Measurements from ENCODE around the gene CCDC196. TPM values are rescaled to one million over a fixed set of nuclear protein-coding genes. Genes with fewer than 3 reads are reported as not detected.

The CCDC196 gene, protein sequence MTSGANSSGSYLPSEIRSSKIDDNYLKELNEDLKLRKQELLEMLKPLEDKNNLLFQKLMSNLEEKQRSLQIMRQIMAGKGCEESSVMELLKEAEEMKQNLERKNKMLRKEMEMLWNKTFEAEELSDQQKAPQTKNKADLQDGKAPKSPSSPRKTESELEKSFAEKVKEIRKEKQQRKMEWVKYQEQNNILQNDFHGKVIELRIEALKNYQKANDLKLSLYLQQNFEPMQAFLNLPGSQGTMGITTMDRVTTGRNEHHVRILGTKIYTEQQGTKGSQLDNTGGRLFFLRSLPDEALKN
- polyA plus RNA-seq (2013): 0.12 TPM

DNA sequence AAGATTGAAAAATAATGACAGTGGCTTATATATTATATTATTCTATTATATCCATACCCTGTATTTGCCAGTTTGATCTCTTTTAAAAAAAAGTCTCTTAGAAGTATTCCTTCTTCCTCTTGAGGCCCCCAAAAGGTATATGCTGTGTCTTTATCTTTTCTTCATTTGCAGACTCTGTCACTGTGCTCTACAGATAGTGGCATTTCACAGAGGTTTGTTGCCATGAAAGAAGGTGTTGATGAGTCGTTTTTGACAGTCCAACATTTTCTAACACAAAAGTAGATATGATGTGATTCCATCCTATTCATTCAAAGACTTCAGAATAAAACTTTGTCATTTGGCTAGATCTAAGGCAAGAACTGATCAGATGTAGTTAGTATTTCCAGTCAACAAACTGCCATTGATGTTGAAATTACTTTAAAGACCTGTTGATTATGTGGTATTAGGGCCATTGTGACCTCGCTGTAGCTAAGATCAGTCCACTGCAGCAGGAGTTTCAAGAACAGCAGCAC is at the start of gene CCDC196:
TSS of gene CCDC196 (plus strand) at position 462 of the 512 bp plus-strand sequence. CDS start 132 bp downstream, outside the sequence.
- ChIA-PET POLR2A (no interaction called here), CTCF (interaction anchor here (0.9 kb wide), 1 partner anchor 15 kb away, joined by 3 read pairs; no protein-coding TSS in a partner anchor)
- 83% methylated on average over 1 of the region's 2 CpGs for WGBS (ENCODE audit: insufficient coverage)

DNA sequence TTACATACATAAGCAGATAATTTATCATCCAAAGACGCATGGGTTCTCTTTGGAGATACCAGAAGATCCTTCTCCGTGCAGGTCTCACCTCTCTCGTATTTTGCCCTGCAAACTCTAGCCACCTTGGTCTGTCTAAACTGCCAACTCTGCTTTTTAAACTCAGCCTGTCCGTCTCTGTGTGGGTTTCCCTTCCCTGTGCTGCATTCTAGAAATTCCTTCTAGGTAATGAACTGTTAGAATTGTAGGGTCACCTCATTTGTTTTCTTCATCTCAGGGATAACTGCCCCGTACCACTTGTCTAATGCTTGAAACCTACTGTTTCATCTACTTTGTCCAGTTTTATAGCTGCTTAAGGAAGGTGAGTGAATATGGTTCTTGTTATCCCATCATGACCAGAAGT is 45.4 kb upstream of the CCDC196 start:
- WGBS (ENCODE audit: insufficient coverage): 95% methylated on average over 4 of the region's 5 CpGs

More for the DNA sequence above, at the start of gene CCDC196:
- peaks cover 5 to 19% (median 17%) of the 10 kb centered on the region in 4 experiments for H3K4me1 ChIP-seq (ENCODE audit: control extremely low read depth in 1 of 4, control insufficient read depth in 4 of 4, insufficient read depth in 4 of 4, low read length in 3 of 4)
- H3K4me3 ChIP-seq (ENCODE audit: control insufficient read depth in 1 of 7, extremely low read depth in 1 of 7, insufficient read depth in 4 of 7, low read depth in 2 of 7, low read length in 6 of 7): no peak within 1 kb of the TSS
- no peak within 1 kb of the TSS for H3K27ac ChIP-seq (ENCODE audit: insufficient read depth in 1 of 2, low read depth in 1 of 2, low read length in 2 of 2, poor library complexity in 1 of 2, severe bottlenecking in 2 of 2)
- no peak for DNase-seq
- H3K36me3 ChIP-seq (ENCODE audit: control insufficient read depth in 4 of 4, insufficient read depth in 4 of 4, low read length in 3 of 4): no peaks in the 10 kb centered on the region
- H3K9me3 ChIP-seq (ENCODE audit: control extremely low read depth in 1 of 5, control insufficient read depth in 4 of 5, insufficient read depth in 2 of 5, low read depth in 1 of 5, low read length in 4 of 5): no peaks in the 10 kb centered on the region
- H3K27me3 ChIP-seq (replicated peaks in 2 of 5; ENCODE audit: control insufficient read depth in 4 of 5, insufficient read depth in 5 of 5, low read length in 4 of 5): no peaks in the 10 kb centered on the region

DNA sequence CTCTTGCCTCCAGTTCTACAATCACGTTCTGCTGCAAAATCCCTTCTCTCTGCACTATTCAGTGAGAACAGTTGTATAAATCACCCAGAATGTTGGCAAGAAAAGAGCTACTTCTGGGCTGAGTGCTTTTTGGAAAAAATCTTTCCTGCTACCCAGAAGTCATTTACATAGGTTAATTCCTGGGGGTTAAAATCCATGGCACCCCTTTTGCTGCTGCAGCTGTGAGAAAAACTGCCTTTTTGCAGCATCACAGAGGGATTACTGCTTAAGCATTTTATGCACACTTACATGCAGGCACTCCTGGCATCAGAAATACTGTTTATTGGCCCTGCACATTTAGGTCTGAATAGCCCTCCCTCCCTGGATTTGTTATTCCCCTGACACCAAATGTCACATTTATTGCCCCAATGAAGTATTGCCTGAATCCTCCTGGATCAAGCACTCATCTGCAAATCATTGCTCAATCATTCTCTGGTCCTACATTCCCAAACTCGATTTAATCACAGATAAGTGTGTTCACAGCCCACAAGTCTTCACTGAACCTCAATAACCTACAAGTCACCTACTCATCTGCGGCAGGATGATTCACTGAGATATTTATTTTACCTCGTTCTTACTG is 43.1 kb upstream of the CCDC196 start:
- H3K36me3 ChIP-seq (ENCODE audit: control insufficient read depth in 4 of 4, insufficient read depth in 4 of 4, low read length in 3 of 4): no peaks in the 10 kb centered on the region

More for the DNA sequence above, 45.4 kb upstream of the CCDC196 start:
- H3K9me3 ChIP-seq (ENCODE audit: control extremely low read depth in 1 of 5, control insufficient read depth in 4 of 5, insufficient read depth in 2 of 5, low read depth in 1 of 5, low read length in 4 of 5): peaks cover 0 to 21% (median 4%) of the 10 kb centered on the region in 5 experiments
- ChIA-PET CTCF (no interaction called here), POLR2A (no interaction called here)
- H3K27ac ChIP-seq (ENCODE audit: insufficient read depth in 1 of 2, low read depth in 1 of 2, low read length in 2 of 2, poor library complexity in 1 of 2, severe bottlenecking in 2 of 2): no peak overlapping the region
- H3K27me3 ChIP-seq (replicated peaks in 2 of 5; ENCODE audit: control insufficient read depth in 4 of 5, insufficient read depth in 5 of 5, low read length in 4 of 5): no peaks in the 10 kb centered on the region
- no peak overlapping the region for H3K4me3 ChIP-seq (ENCODE audit: control insufficient read depth in 1 of 7, extremely low read depth in 1 of 7, insufficient read depth in 4 of 7, low read depth in 2 of 7, low read length in 6 of 7)
- H3K36me3 ChIP-seq (ENCODE audit: control insufficient read depth in 4 of 4, insufficient read depth in 4 of 4, low read length in 3 of 4): no peaks in the 10 kb centered on the region
- H3K4me1 ChIP-seq (ENCODE audit: control extremely low read depth in 1 of 4, control insufficient read depth in 4 of 4, insufficient read depth in 4 of 4, low read length in 3 of 4): no peaks in the 10 kb centered on the region
- DNase-seq: no peak

DNA sequence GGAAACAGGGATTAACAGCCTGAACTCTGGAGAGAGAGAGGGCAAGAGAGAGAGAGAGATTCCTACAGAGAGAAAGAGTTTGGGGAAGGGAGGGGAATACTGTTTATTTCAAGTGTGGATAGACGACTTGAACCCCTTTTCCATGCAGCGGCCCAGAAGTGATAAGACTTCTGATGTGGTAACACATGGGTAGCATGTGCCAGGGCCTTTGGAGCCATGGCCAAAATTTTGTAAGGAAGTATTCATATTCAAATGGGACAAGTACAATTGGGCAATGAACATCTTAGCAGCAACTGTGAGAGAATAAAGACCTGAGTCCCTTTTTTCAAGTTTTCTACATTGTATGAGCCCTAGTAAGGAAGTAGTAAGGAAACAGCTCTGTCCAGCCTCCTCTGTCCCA is 42.4 kb upstream of the CCDC196 start:
- ChIA-PET POLR2A (no interaction called here), CTCF (no interaction called here)
- WGBS (ENCODE audit: insufficient coverage): 95% methylated on average over 2 of the region's 2 CpGs
- no peaks in the 10 kb centered on the region for H3K36me3 ChIP-seq (ENCODE audit: control insufficient read depth in 4 of 4, insufficient read depth in 4 of 4, low read length in 3 of 4)
- H3K27ac ChIP-seq (ENCODE audit: insufficient read depth in 1 of 2, low read depth in 1 of 2, low read length in 2 of 2, poor library complexity in 1 of 2, severe bottlenecking in 2 of 2): no peak overlapping the region
- H3K4me1 ChIP-seq (ENCODE audit: control extremely low read depth in 1 of 4, control insufficient read depth in 4 of 4, insufficient read depth in 4 of 4, low read length in 3 of 4): no peaks in the 10 kb centered on the region
- H3K4me3 ChIP-seq (ENCODE audit: control insufficient read depth in 1 of 7, extremely low read depth in 1 of 7, insufficient read depth in 4 of 7, low read depth in 2 of 7, low read length in 6 of 7): no peak overlapping the region
- peaks cover 0 to 17% (median 5%) of the 10 kb centered on the region in 5 experiments for H3K9me3 ChIP-seq (ENCODE audit: control extremely low read depth in 1 of 5, control insufficient read depth in 4 of 5, insufficient read depth in 2 of 5, low read depth in 1 of 5, low read length in 4 of 5)
- H3K27me3 ChIP-seq (replicated peaks in 2 of 5; ENCODE audit: control insufficient read depth in 4 of 5, insufficient read depth in 5 of 5, low read length in 4 of 5): no peaks in the 10 kb centered on the region
- DNase-seq: no peak

More for the DNA sequence above, 43.1 kb upstream of the CCDC196 start:
- Histone ChIP-seq H3K9me3 (ENCODE audit: control extremely low read depth in 1 of 5, control insufficient read depth in 4 of 5, insufficient read depth in 2 of 5, low read depth in 1 of 5, low read length in 4 of 5) (peaks cover 0 to 19% (median 5%) of the 10 kb centered on the region in 5 experiments), H3K4me3 (ENCODE audit: control insufficient read depth in 1 of 7, extremely low read depth in 1 of 7, insufficient read depth in 4 of 7, low read depth in 2 of 7, low read length in 6 of 7) (no peak overlapping the region), H3K4me1 (ENCODE audit: control extremely low read depth in 1 of 4, control insufficient read depth in 4 of 4, insufficient read depth in 4 of 4, low read length in 3 of 4) (no peaks in the 10 kb centered on the region), H3K27me3 (replicated peaks in 2 of 5; ENCODE audit: control insufficient read depth in 4 of 5, insufficient read depth in 5 of 5, low read length in 4 of 5) (no peaks in the 10 kb centered on the region), H3K27ac (ENCODE audit: insufficient read depth in 1 of 2, low read depth in 1 of 2, low read length in 2 of 2, poor library complexity in 1 of 2, severe bottlenecking in 2 of 2) (no peak overlapping the region)
- no peak for DNase-seq
- POLR2A ChIA-PET: no interaction called here
- WGBS (ENCODE audit: insufficient coverage): 100% methylated on average over 1 of the region's 4 CpGs
- CTCF ChIA-PET: no interaction called here

DNA sequence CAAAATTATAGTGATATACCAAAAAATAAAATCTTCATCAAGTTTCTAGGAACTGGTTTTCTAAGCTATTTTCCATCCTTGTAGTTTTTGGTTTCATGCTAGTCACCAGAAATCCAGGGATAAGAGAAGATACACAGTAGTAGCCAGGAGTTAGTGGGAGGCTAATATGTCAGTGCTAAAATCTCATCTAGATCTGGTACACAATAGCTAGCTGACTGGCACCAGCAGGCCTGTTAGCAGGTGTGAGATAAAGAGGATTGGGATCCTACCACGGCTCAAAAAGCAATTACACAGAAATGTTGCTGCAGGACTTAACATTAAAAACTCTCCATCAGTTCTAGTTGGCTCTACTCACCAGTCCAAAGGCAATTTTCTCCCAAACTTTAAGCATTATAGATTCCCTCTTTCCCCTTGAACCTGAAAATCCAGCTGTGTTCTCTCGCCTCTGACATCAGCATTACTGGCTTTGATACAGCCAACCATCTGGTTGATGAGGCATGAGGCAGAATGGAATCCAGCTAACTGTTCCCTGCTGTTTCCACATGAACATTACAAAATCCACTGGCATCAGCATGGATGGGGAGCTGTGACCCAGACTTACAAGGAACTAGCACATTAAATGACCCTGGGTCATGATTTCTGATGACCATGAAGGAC is 41.8 kb upstream of the CCDC196 start:
- Histone ChIP-seq H3K27ac (ENCODE audit: insufficient read depth in 1 of 2, low read depth in 1 of 2, low read length in 2 of 2, poor library complexity in 1 of 2, severe bottlenecking in 2 of 2) (no peak overlapping the region), H3K36me3 (ENCODE audit: control insufficient read depth in 4 of 4, insufficient read depth in 4 of 4, low read length in 3 of 4) (no peaks in the 10 kb centered on the region), H3K9me3 (ENCODE audit: control extremely low read depth in 1 of 5, control insufficient read depth in 4 of 5, insufficient read depth in 2 of 5, low read depth in 1 of 5, low read length in 4 of 5) (peaks cover 0 to 14% (median 5%) of the 10 kb centered on the region in 5 experiments), H3K27me3 (replicated peaks in 2 of 5; ENCODE audit: control insufficient read depth in 4 of 5, insufficient read depth in 5 of 5, low read length in 4 of 5) (no peaks in the 10 kb centered on the region), H3K4me3 (ENCODE audit: control insufficient read depth in 1 of 7, extremely low read depth in 1 of 7, insufficient read depth in 4 of 7, low read depth in 2 of 7, low read length in 6 of 7) (no peak overlapping the region), H3K4me1 (ENCODE audit: control extremely low read depth in 1 of 4, control insufficient read depth in 4 of 4, insufficient read depth in 4 of 4, low read length in 3 of 4) (no peaks in the 10 kb centered on the region)
- 93% methylated on average over 2 of the region's 2 CpGs for WGBS (ENCODE audit: insufficient coverage)
- DNase-seq: no peak
- ChIA-PET POLR2A (no interaction called here), CTCF (no interaction called here)

DNA sequence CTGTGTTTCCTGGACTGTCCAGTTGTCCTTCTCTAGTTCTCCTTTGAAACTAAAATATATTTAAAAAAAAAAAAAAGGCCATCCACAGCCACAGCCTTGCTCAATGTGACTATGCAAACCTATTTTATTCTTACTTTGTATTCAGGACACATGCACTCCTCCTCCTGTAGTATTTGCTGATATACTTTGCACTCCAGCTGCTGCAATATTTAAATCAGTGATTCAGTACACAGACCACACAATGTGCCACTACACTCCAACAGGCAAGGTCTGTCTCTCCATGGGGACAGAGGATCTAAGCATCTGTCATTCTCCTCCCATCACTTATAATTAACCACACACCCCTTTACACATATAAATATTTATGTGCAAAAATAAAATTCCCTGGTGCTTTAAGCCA is 40.2 kb upstream of the CCDC196 start:
- no peaks in the 10 kb centered on the region for H3K27me3 ChIP-seq (replicated peaks in 2 of 5; ENCODE audit: control insufficient read depth in 4 of 5, insufficient read depth in 5 of 5, low read length in 4 of 5)
- H3K36me3 ChIP-seq (ENCODE audit: control insufficient read depth in 4 of 4, insufficient read depth in 4 of 4, low read length in 3 of 4): no peaks in the 10 kb centered on the region
- peaks cover 0 to 2% (median under 1%) of the 10 kb centered on the region in 5 experiments for H3K9me3 ChIP-seq (ENCODE audit: control extremely low read depth in 1 of 5, control insufficient read depth in 4 of 5, insufficient read depth in 2 of 5, low read depth in 1 of 5, low read length in 4 of 5)
- no peak overlapping the region for H3K4me3 ChIP-seq (ENCODE audit: control insufficient read depth in 1 of 7, extremely low read depth in 1 of 7, insufficient read depth in 4 of 7, low read depth in 2 of 7, low read length in 6 of 7)
- DNase-seq: no peak
- H3K27ac ChIP-seq (ENCODE audit: insufficient read depth in 1 of 2, low read depth in 1 of 2, low read length in 2 of 2, poor library complexity in 1 of 2, severe bottlenecking in 2 of 2): no peak overlapping the region
- POLR2A ChIA-PET: no interaction called here
- CTCF ChIA-PET: no interaction called here
- no peaks in the 10 kb centered on the region for H3K4me1 ChIP-seq (ENCODE audit: control extremely low read depth in 1 of 4, control insufficient read depth in 4 of 4, insufficient read depth in 4 of 4, low read length in 3 of 4)

DNA sequence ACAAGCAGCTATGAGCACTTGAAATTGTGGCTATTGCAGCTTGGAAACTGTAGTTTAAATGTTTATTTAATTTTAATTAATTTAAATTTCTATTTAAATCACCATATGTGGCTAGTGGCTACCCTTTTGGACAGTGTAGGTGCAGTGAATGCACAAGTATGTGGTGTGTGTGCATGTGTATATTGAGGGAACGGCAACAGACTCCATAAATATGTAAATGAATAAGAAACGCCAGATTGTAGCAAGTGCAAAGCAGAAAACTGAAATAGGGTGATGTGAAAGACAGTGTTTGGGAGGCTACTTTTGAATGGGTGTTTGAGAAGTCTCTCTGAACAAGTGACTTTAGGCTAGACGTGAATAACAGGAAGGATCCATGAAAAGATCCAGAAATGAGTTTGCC is 32.7 kb upstream of the CCDC196 start:
- no peak for DNase-seq
- Histone ChIP-seq H3K4me1 (ENCODE audit: control extremely low read depth in 1 of 4, control insufficient read depth in 4 of 4, insufficient read depth in 4 of 4, low read length in 3 of 4) (no peaks in the 10 kb centered on the region), H3K27ac (ENCODE audit: insufficient read depth in 1 of 2, low read depth in 1 of 2, low read length in 2 of 2, poor library complexity in 1 of 2, severe bottlenecking in 2 of 2) (no peak overlapping the region), H3K9me3 (ENCODE audit: control extremely low read depth in 1 of 5, control insufficient read depth in 4 of 5, insufficient read depth in 2 of 5, low read depth in 1 of 5, low read length in 4 of 5) (no peaks in the 10 kb centered on the region), H3K36me3 (ENCODE audit: control insufficient read depth in 4 of 4, insufficient read depth in 4 of 4, low read length in 3 of 4) (no peaks in the 10 kb centered on the region), H3K4me3 (ENCODE audit: control insufficient read depth in 1 of 7, extremely low read depth in 1 of 7, insufficient read depth in 4 of 7, low read depth in 2 of 7, low read length in 6 of 7) (no peak overlapping the region), H3K27me3 (replicated peaks in 2 of 5; ENCODE audit: control insufficient read depth in 4 of 5, insufficient read depth in 5 of 5, low read length in 4 of 5) (no peaks in the 10 kb centered on the region)
- POLR2A ChIA-PET: no interaction called here
- CTCF ChIA-PET: no interaction called here
- 100% methylated on average over 2 of the region's 3 CpGs for WGBS (ENCODE audit: insufficient coverage)

All from common myeloid progenitor, CD34-positive (primary cell).